ENCODE data around the gene TMEM132A. TPM values are rescaled to one million over a fixed set of nuclear protein-coding genes. Genes with fewer than 3 reads are reported as not detected.
A peak's percentile ranks its signal among the peaks of the same experiment; 100 is the strongest.

TMEM132A gene
- total RNA-seq, 1 donor from 2014 or later = 14.6 TPM

- H3K9me3 ChIP-seq (ENCODE audit: control insufficient read depth in 3 of 3, low read length in 3 of 3) = no peaks in the 10 kb centered on the region
- no peak overlapping the region for H3K9ac ChIP-seq (ENCODE audit: low read depth in 1 of 3, low read length in 3 of 3)
- no peak overlapping the region for H3K4me3 ChIP-seq (ENCODE audit: low read length in 3 of 3)
- no peaks in the 10 kb centered on the region for H3K27me3 ChIP-seq (ENCODE audit: control insufficient read depth in 3 of 3, insufficient read depth in 3 of 3, low read length in 3 of 3)
- H3K36me3 ChIP-seq (ENCODE audit: control insufficient read depth in 3 of 3, insufficient read depth in 3 of 3, low read length in 3 of 3) = peaks cover 0 to 40% (median 2%) of the 10 kb centered on the region in 3 donors
- peaks cover 0 to 7% (median 0%) of the 10 kb centered on the region in 3 donors for H3K4me1 ChIP-seq (ENCODE audit: control insufficient read depth in 3 of 3, insufficient read depth in 3 of 3, low read length in 3 of 3)
- H3K27ac ChIP-seq (ENCODE audit: low read depth, low read length) = no peak overlapping the region
These were observed 18.8 kb downstream of the TMEM132A start for GRCh38 chr11:60942970-60943565.

- Histone ChIP-seq H3K27me3 (ENCODE audit: control insufficient read depth in 3 of 3, insufficient read depth in 3 of 3, low read length in 3 of 3) (no peaks in the 10 kb centered on the region), H3K27ac (ENCODE audit: low read depth, low read length) (no peak overlapping the region), H3K9ac (ENCODE audit: low read depth in 1 of 3, low read length in 3 of 3) (no peak overlapping the region), H3K36me3 (ENCODE audit: control insufficient read depth in 3 of 3, insufficient read depth in 3 of 3, low read length in 3 of 3) (peaks cover 0 to 33% (median 2%) of the 10 kb centered on the region in 3 donors), H3K4me3 (ENCODE audit: low read length in 3 of 3) (no peak overlapping the region), H3K4me1 (ENCODE audit: control insufficient read depth in 3 of 3, insufficient read depth in 3 of 3, low read length in 3 of 3) (peaks cover 0 to 7% (median 0%) of the 10 kb centered on the region in 3 donors), H3K9me3 (ENCODE audit: control insufficient read depth in 3 of 3, low read length in 3 of 3) (no peaks in the 10 kb centered on the region)
These were observed 20.4 kb downstream of the TMEM132A start for GRCh38 chr11:60944490-60945294.

- H3K27ac ChIP-seq (ENCODE audit: low read depth, low read length) = no peak overlapping the region
- peaks cover 0 to 29% (median 2%) of the 10 kb centered on the region in 3 donors for H3K36me3 ChIP-seq (ENCODE audit: control insufficient read depth in 3 of 3, insufficient read depth in 3 of 3, low read length in 3 of 3)
- H3K4me1 ChIP-seq (ENCODE audit: control insufficient read depth in 3 of 3, insufficient read depth in 3 of 3, low read length in 3 of 3) = peaks cover 0 to 7% (median 3%) of the 10 kb centered on the region in 3 donors
- H3K27me3 ChIP-seq (ENCODE audit: control insufficient read depth in 3 of 3, insufficient read depth in 3 of 3, low read length in 3 of 3) = no peaks in the 10 kb centered on the region
- no peak overlapping the region for H3K9ac ChIP-seq (ENCODE audit: low read depth in 1 of 3, low read length in 3 of 3)
- no peak overlapping the region for H3K4me3 ChIP-seq (ENCODE audit: low read length in 3 of 3)
- no peaks in the 10 kb centered on the region for H3K9me3 ChIP-seq (ENCODE audit: control insufficient read depth in 3 of 3, low read length in 3 of 3)
These were observed 21.0 kb downstream of the TMEM132A start for GRCh38 chr11:60945295-60945667.

- H3K4me1 ChIP-seq (ENCODE audit: control insufficient read depth in 3 of 3, insufficient read depth in 3 of 3, low read length in 3 of 3) = peaks cover 0 to 12% (median 6%) of the 10 kb centered on the region in 3 donors
- H3K9ac ChIP-seq (ENCODE audit: low read depth in 1 of 3, low read length in 3 of 3) = no peak overlapping the region
- H3K36me3 ChIP-seq (ENCODE audit: control insufficient read depth in 3 of 3, insufficient read depth in 3 of 3, low read length in 3 of 3) = peaks cover 0 to 23% (median 2%) of the 10 kb centered on the region in 3 donors
- no peaks in the 10 kb centered on the region for H3K9me3 ChIP-seq (ENCODE audit: control insufficient read depth in 3 of 3, low read length in 3 of 3)
- H3K4me3 ChIP-seq (ENCODE audit: low read length in 3 of 3) = no peak overlapping the region
- no peak overlapping the region for H3K27ac ChIP-seq (ENCODE audit: low read depth, low read length)
- H3K27me3 ChIP-seq (ENCODE audit: control insufficient read depth in 3 of 3, insufficient read depth in 3 of 3, low read length in 3 of 3) = peaks cover 0 to 6% (median 4%) of the 10 kb centered on the region in 3 donors
These were observed 22.5 kb downstream of the TMEM132A start for GRCh38 chr11:60946601-60947264.

- peak overlapping the region in 1 of 3 donors; percentile 33 for H3K9ac ChIP-seq (ENCODE audit: low read depth in 1 of 3, low read length in 3 of 3)
- H3K4me1 ChIP-seq (ENCODE audit: control insufficient read depth in 3 of 3, insufficient read depth in 3 of 3, low read length in 3 of 3) = peaks cover 4 to 12% (median 10%) of the 10 kb centered on the region in 3 donors
- H3K36me3 ChIP-seq (ENCODE audit: control insufficient read depth in 3 of 3, insufficient read depth in 3 of 3, low read length in 3 of 3) = peaks cover 0 to 13% (median 0%) of the 10 kb centered on the region in 3 donors
- no peak overlapping the region for H3K27ac ChIP-seq (ENCODE audit: low read depth, low read length)
- H3K9me3 ChIP-seq (ENCODE audit: control insufficient read depth in 3 of 3, low read length in 3 of 3) = no peaks in the 10 kb centered on the region
- H3K27me3 ChIP-seq (ENCODE audit: control insufficient read depth in 3 of 3, insufficient read depth in 3 of 3, low read length in 3 of 3) = peaks cover 0 to 8% (median 4%) of the 10 kb centered on the region in 3 donors
- H3K4me3 ChIP-seq (ENCODE audit: low read length in 3 of 3) = no peak overlapping the region
These were observed 23.4 kb downstream of the TMEM132A start for GRCh38 chr11:60947700-60948099.

- no peak overlapping the region for H3K4me3 ChIP-seq (ENCODE audit: low read length in 3 of 3)
- no peaks in the 10 kb centered on the region for H3K9me3 ChIP-seq (ENCODE audit: control insufficient read depth in 3 of 3, low read length in 3 of 3)
- H3K36me3 ChIP-seq (ENCODE audit: control insufficient read depth in 3 of 3, insufficient read depth in 3 of 3, low read length in 3 of 3) = peaks cover 0 to 8% (median 0%) of the 10 kb centered on the region in 3 donors
- no peak overlapping the region for H3K9ac ChIP-seq (ENCODE audit: low read depth in 1 of 3, low read length in 3 of 3)
- no peak overlapping the region for H3K27ac ChIP-seq (ENCODE audit: low read depth, low read length)
- peaks cover 7 to 14% (median 11%) of the 10 kb centered on the region in 3 donors for H3K4me1 ChIP-seq (ENCODE audit: control insufficient read depth in 3 of 3, insufficient read depth in 3 of 3, low read length in 3 of 3)
- peaks cover 0 to 11% (median 4%) of the 10 kb centered on the region in 3 donors for H3K27me3 ChIP-seq (ENCODE audit: control insufficient read depth in 3 of 3, insufficient read depth in 3 of 3, low read length in 3 of 3)
These were observed 24.0 kb downstream of the TMEM132A start for GRCh38 chr11:60948250-60948649.

- Histone ChIP-seq H3K4me3 (ENCODE audit: low read length in 3 of 3) (peak overlapping the region in 2 of 3 donors; percentile 10 to 51), H3K4me1 (ENCODE audit: control insufficient read depth in 3 of 3, insufficient read depth in 3 of 3, low read length in 3 of 3) (peaks cover 7 to 14% (median 11%) of the 10 kb centered on the region in 3 donors), H3K9ac (ENCODE audit: low read depth in 1 of 3, low read length in 3 of 3) (no peak overlapping the region), H3K27ac (ENCODE audit: low read depth, low read length) (no peak overlapping the region), H3K9me3 (ENCODE audit: control insufficient read depth in 3 of 3, low read length in 3 of 3) (no peaks in the 10 kb centered on the region), H3K36me3 (ENCODE audit: control insufficient read depth in 3 of 3, insufficient read depth in 3 of 3, low read length in 3 of 3) (peaks cover 0 to 8% (median 0%) of the 10 kb centered on the region in 3 donors), H3K27me3 (ENCODE audit: control insufficient read depth in 3 of 3, insufficient read depth in 3 of 3, low read length in 3 of 3) (peaks cover 0 to 11% (median 4%) of the 10 kb centered on the region in 3 donors)
These were observed 25.8 kb downstream of the TMEM132A start for GRCh38 chr11:60950024-60950423.

GRCh38 chr11:60950933-60951605, 26.8 kb downstream of the TMEM132A start:
- Histone ChIP-seq H3K4me3 (ENCODE audit: low read length in 3 of 3) (peak overlapping the region; percentile 72 to 80 (median 77)), H3K4me1 (ENCODE audit: control insufficient read depth in 3 of 3, insufficient read depth in 3 of 3, low read length in 3 of 3) (peaks cover 7 to 14% (median 11%) of the 10 kb centered on the region in 3 donors), H3K36me3 (ENCODE audit: control insufficient read depth in 3 of 3, insufficient read depth in 3 of 3, low read length in 3 of 3) (peaks cover 0 to 5% (median 0%) of the 10 kb centered on the region in 3 donors), H3K9me3 (ENCODE audit: control insufficient read depth in 3 of 3, low read length in 3 of 3) (no peaks in the 10 kb centered on the region), H3K27me3 (ENCODE audit: control insufficient read depth in 3 of 3, insufficient read depth in 3 of 3, low read length in 3 of 3) (peaks cover 0 to 11% (median 4%) of the 10 kb centered on the region in 3 donors), H3K9ac (ENCODE audit: low read depth in 1 of 3, low read length in 3 of 3) (peak overlapping the region in 2 of 3 donors; percentile 23 to 71), H3K27ac (ENCODE audit: low read depth, low read length) (no peak overlapping the region)

- Histone ChIP-seq H3K4me3 (ENCODE audit: low read length in 3 of 3) (peak overlapping the region; percentile 72 to 80 (median 77)), H3K4me1 (ENCODE audit: control insufficient read depth in 3 of 3, insufficient read depth in 3 of 3, low read length in 3 of 3) (peaks cover 7 to 14% (median 11%) of the 10 kb centered on the region in 3 donors), H3K9me3 (ENCODE audit: control insufficient read depth in 3 of 3, low read length in 3 of 3) (no peaks in the 10 kb centered on the region), H3K27ac (ENCODE audit: low read depth, low read length) (peak overlapping the region; percentile 79), H3K27me3 (ENCODE audit: control insufficient read depth in 3 of 3, insufficient read depth in 3 of 3, low read length in 3 of 3) (peaks cover 0 to 11% (median 4%) of the 10 kb centered on the region in 3 donors), H3K9ac (ENCODE audit: low read depth in 1 of 3, low read length in 3 of 3) (peak overlapping the region; percentile 69 to 76 (median 71)), H3K36me3 (ENCODE audit: control insufficient read depth in 3 of 3, insufficient read depth in 3 of 3, low read length in 3 of 3) (peaks cover 0 to 1% (median 0%) of the 10 kb centered on the region in 3 donors)
These were observed 27.3 kb downstream of the TMEM132A start for GRCh38 chr11:60951606-60951903.
